Fibroblast of the aortic adventitia (primary cell): ENCODE results near the gene GALT. TPM values are rescaled to one million over a fixed set of nuclear protein-coding genes. Genes with fewer than 3 reads are reported as not detected.

Experiments
- DNase-seq: peaks from one replicate; pipeline ENCODE4 v3.0.0-alpha.2; 2010; ENCODE audit warnings: low read depth
- H3K4me3 ChIP-seq: 2 replicates; pipeline ENCODE4 v1.5.1; 2011; ENCODE audit warnings: low read depth, mild to moderate bottlenecking, control low read depth, low read length, moderate library complexity
- total RNA-seq: library from RNA; depleted of rRNA; stranded (reverse); fragments of >200 nt; gene quantifications from 2 replicates; pipeline ENCODE4 v1.2.3, GENCODE V29; 2012; ENCODE audit warnings: low replicate concordance
- TF ChIP-seq, protein P1 (sequence below): IDR thresholded peaks from 2 replicates; pipeline ENCODE4 v1.5.1; 2011; ENCODE audit warnings: mild to moderate bottlenecking, low read length, control low read depth, inconsistent platforms; ENCODE audit not compliant: insufficient read depth

The GALT gene
- total RNA-seq, 1 donor, result 26.8 TPM

DNA sequence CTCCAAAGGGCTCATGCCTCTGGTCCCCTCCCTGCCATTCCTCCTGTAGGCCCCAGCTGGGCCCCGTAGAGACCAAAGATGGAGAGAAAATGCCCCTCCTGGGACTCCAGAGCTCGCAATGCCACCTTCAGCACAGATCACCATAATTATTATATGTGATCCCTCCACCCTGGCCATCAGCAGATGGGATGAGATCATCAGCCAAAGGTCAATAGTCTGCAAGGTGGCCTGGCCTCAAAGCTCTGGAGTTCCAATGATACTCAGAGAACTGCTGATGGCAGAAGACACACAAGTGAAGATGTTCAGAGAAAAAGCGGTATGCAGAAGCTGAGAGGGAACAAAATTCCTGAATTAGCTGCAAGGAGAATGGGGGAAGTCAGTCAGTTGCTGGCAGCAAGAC, 39.6 kb upstream of the GALT start:
- TF ChIP-seq, protein P1, sequence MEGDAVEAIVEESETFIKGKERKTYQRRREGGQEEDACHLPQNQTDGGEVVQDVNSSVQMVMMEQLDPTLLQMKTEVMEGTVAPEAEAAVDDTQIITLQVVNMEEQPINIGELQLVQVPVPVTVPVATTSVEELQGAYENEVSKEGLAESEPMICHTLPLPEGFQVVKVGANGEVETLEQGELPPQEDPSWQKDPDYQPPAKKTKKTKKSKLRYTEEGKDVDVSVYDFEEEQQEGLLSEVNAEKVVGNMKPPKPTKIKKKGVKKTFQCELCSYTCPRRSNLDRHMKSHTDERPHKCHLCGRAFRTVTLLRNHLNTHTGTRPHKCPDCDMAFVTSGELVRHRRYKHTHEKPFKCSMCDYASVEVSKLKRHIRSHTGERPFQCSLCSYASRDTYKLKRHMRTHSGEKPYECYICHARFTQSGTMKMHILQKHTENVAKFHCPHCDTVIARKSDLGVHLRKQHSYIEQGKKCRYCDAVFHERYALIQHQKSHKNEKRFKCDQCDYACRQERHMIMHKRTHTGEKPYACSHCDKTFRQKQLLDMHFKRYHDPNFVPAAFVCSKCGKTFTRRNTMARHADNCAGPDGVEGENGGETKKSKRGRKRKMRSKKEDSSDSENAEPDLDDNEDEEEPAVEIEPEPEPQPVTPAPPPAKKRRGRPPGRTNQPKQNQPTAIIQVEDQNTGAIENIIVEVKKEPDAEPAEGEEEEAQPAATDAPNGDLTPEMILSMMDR, result no peak
- no peak for DNase-seq
- H3K4me3 ChIP-seq, result no peak overlapping the region

DNA sequence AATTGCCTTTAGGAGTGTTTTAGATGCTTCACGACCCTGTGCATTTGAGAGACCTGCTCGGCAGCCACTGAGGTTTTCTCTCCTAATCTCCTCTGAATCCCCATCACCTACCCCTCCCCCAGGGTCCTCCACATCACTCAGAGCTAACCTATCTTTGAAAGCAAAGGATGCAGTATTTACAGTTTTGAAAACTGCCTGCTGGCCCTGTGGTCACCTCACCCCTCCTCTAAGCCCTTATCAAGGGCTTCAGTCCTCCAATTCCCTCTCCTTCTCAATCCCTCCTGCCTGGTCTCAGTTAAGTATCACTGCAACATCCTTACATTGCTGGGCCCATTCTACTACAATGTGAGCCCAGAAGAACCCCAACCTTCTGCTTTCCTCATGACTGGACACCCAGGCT, 39.1 kb upstream of the GALT start:
- DNase-seq, result no peak
- TF ChIP-seq, protein P1, result no peak
- no peak overlapping the region for H3K4me3 ChIP-seq

DNA sequence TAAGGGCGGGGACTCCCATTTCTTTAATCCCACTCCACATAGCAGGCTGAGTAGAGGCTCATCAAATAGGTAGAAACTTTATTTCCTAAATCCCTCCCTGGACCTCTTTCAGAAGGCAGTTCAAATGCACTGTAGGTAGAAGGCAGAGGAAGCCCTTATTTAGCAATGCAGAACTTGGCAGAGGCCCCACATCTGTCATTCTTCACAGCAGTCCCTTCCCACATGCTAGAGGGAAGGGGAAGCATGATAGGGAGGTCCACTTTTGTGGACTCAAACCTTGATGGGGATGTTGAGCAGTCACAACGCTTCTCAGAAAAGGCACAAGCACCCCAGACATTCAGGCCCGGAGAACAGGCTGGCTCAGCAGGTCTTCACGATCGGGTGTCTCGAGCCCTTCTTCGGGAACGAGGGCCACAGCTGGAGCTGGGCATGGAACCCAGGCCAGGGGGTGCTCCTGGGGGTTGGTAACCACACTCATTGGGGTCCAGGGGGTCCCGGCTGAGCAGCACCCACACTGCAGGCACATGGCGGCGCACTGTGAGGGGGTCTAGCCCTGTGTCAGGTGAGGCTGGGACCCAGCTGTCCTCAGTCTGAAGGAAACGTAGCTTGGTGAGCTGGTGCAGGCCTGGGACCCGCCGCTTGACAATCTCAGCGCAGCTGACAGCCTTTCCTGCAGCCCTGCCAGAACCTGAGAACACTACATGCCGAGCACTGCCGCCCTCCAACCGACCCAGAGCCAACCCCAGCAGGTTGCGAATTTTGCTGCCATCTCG, 35.9 kb upstream of the GALT start:
- DNase-seq, result no peak
- peak overlapping the region; percentile 87 for H3K4me3 ChIP-seq
- TF ChIP-seq, protein P1, result no peak

DNA sequence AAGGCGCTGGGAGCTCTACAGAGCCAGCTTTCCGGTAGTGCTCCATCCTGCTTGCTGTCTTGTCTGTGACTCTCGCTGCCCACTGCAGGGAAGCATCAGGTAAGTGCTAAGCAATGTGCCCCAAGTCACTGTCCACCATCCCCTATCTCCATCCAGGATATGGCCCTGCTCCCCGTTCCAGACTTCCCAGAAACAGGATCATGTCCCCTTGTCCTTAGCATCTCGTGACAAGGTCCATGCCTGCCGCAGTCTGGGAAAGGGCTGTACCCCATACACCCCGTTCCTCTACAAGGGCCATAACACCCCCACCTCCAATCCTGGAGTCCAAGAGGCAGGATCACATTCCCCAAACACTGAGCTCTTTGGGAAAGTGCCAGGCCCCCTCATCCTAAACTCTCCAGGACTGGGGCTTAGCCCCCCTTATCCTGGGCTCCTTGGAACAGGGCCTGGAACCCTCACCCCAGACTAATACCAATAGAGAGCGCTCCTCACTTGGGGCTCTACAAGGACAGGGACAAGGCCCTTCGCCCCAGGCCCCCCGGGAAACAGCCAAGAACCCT, 35.1 kb upstream of the GALT start:
- DNase-seq, result no peak
- H3K4me3 ChIP-seq, result peak overlapping the region; percentile 87

DNA sequence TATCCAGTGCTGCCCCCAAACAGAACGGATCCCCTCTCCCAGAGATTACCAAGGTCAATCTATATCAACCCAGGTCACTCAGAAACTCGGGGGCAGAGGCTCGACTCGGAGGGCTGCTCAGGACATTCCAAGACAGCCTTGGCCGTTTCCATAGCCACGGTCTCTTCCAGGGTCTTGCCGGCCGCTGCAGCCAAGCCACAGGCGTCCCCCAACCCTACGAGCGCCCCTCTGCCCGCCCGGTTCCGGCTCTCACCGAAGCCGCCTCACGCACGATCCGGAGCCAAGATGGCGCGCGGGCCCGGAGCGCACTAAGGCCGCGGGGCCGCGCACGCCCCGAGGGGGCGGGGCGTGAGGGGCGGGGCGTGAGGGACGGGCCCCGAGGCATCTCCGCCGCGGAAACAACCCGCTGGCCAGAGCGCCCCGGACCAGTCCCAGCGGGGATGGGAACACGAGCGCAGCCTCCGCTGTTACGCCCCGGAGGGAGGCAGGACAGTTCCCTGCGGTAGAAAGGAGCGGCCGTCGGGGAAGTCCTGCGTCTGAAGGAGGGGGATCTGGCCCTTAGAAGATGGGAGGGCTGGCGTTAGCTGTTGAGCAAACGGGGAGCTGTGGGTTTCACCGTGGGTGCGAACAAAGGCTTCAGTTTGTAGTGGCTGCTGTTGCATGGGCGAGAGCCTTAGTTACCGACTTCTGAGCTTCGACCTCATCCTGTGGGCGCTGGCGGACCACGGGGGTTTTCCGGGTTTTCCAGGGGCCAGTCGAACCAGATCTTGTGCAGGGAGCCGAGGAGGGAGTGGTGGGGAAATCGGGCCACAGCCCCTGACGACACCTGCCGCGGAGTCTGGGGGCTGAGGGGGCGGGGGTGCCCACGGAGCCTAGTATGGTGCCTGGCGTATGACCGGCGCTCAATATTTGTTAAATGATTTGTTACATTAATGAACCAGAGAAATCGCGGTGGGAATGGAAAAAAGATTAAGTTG, 34.4 kb upstream of the GALT start, which contains the start of gene RPP25L:
RPP25L (minus strand) TSS at position 287 of the 977 bp plus-strand sequence. CDS start 801 bp downstream, outside the sequence.
- peak; percentile 72 for DNase-seq

More for the DNA sequence above, 35.1 kb upstream of the GALT start:
- TF ChIP-seq, protein P1, result no peak

More for the DNA sequence above, 34.4 kb upstream of the GALT start, which contains the start of gene RPP25L:
- H3K4me3 ChIP-seq, result peak within 1 kb of the TSS; percentile 87
- TF ChIP-seq, protein P1, result no peak
